Hematopoietic multipotent progenitor cell treated with erythropoietin and hydrocortisone succinate and interleukin-3 and kit ligand, for 4 days (in vitro differentiated cells): Measurements from ENCODE around the gene IKZF4.
"Not testable (repeated sequence)": the region's sequence is repeated elsewhere in the genome, so short reads cannot be mapped to it uniquely, and the experiment has no call there.

ENCODE experiments used
- DNase-seq: peaks from one replicate; pipeline ENCODE4 v3.0.0-alpha.2; 2015

IKZF4 gene

GRCh38 chr12:56040963-56041551 lies 20.2 kb downstream of the IKZF4 start:
- DNase-seq = no peak

DNA sequence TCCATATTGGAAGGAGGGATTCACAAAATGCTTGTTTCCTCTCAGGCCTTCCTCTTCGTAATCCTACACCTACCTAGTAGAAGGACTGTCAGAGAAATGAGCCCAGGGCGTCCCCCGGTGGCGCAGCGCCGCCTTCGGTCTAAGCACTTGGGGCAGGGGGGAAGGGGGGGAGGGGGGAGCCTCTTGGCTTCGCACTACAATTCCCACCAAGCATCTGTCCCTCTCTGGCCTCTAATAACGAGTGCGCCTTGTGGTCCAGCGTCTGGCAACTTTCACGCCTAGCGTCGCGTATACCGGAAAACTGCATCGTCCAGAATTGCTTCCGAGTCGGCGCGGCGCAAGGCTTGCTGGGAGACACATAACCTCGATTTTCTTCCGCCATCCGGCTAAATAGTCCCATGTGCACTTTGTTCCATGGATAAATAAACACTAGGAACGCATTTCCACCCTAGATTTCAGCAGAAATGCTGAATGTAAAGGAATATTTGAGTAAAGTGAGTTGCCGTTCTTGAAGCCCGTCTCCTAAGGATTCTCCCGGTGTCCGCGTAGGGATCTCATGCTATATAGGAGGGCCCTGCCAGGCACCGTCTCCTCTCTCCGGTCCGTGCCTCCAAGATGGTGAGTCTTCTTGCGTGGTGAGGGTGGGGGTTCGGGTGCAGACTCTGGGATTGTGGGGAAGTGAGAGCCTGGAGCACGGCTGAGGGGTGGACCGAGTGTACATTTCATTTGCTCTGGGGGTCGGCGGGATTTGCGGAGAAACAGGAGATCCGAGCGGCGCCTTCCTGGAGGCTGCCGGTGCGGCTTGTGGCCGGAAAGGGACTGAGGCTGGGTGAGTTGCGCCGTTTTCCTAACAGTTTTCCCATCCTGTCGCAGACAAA lies 20.9 kb downstream of the IKZF4 start, which contains the start of gene RPS26:
Gene RPS26 (plus strand): TSS at position 367 of the 878 bp plus-strand sequence. CDS start 249 bp downstream, at position 616.
- DNase-seq = peak; percentile 100

GRCh38 chr12:56042430-56042813 lies 21.6 kb downstream of the IKZF4 start:
- not testable (repeated sequence) for DNase-seq

GRCh38 chr12:56042843-56043242 lies 22.0 kb downstream of the IKZF4 start:
- no peak for DNase-seq

DNA sequence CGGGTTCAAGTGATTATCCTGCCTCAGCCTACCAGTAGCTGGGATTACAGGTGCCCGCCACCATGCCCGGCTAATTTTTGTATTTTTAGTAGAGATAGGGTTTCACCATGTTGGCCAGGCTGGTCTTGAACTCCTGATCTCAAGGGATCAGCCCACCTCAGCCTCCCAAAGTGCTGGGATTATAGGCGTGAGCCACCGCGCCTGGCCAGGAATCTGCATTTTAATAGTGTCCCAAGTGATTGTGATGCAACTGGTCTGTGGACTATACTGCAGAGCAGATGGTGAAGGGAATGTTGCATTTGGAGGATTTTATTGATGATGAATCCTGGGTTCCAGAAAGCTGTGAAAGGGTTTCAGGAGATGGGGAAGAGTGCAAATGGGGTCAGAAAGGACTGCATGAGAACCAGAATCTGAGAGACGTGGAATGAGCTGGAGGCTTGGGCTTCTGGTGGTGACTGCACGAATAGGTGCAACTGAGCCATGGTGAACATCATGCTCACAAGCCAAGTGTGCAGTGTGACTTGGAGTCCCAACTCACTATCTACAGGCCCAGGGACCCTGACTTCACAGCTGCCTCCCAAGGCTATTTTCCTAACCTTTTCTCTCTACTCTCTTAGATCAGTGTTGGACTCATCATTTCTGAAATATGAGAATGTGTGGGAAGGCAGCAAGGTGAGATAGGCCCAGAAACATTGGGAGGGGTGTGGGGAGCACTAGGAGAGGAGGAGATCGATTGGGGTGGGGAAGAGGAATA lies 25.4 kb downstream of the IKZF4 start:
- no peak for DNase-seq

DNA sequence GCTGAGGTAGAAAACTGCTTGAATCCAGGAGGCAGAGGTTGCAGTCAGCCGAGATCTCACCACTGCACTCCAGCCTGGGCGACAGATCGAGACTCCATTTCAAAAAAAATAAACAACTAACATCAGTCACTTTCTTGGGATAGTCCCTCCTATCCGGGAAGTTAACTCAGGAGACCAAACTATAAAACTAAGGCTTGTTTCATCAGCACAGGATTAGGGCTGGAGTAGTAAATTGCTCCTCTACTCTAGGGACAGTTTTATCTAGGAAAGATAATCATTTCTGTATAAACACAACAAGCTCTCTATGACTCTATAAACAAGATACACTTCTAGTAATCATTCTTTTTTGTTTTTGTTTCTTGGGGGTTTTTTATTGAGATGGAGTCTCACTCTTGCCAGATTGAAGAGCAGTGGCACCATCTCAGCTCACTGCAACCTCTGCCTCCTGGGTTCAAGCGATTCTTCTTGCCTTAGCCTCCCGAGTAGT lies 32.6 kb downstream of the IKZF4 start:
- no peak for DNase-seq

DNA sequence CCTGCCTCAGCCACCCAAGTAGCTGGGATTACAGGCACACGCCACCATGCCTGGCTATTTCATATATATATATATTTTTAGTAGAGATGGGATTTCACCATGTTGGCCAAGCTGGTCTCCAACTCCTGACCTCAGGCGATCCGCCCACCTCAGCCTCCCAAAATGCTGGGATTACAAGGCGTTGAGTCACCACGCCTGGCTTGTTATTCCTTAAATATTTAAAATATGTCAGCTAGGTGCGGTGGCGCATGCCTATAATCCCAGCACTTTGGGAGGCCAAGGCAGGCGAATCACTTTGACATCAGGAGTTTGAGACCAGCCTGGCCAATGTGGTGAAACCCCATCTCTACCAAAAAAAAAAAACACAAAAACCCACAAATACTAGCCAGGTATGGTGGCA lies 39.1 kb downstream of the IKZF4 start:
- not testable (repeated sequence) for DNase-seq

DNA sequence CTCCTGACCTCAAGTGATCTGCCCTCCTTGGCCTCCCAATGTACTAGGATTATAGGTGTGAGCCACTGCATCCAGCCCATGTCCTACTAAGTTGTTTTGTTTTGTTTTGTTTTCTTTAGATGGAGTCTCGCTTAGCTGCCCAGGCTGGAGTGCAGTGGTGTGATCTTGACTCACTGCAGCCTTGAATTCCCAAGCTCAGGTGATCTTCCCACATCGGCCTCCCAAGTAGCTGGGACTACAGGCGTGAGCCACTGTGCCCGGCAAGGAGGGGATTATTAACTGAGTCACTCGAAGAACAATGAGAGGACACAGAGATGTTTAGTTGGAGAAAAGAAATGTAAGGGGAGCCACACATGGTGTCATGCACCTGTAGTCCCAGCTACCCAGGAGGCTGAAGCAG lies 41.1 kb downstream of the IKZF4 start:
- DNase-seq = no peak

GRCh38 chr12:56062996-56063395 lies 42.2 kb downstream of the IKZF4 start:
- DNase-seq = no peak

DNA sequence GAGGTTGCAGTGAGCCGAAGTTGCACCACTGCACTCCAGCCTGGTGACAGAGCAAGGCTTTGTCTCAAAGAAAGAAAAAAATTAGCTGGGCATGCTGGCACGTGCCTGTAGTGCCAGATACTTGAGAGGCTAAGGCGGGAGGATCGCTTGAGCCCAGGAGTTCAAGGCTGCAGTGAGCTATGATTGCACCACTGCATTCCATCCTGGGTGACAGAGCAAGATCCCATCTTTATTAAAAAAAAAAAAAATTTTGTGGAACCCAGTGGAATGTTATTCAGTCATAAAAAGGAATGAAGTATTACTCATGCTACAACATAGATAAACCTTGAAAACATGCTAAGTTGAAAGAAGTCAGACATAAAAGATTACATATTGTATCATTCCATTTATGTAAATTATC lies 50.8 kb downstream of the IKZF4 start:
- no peak for DNase-seq

- DNase-seq = no peak
These were observed 53.6 kb downstream of the IKZF4 start for GRCh38 chr12:56074396-56074795.

DNA sequence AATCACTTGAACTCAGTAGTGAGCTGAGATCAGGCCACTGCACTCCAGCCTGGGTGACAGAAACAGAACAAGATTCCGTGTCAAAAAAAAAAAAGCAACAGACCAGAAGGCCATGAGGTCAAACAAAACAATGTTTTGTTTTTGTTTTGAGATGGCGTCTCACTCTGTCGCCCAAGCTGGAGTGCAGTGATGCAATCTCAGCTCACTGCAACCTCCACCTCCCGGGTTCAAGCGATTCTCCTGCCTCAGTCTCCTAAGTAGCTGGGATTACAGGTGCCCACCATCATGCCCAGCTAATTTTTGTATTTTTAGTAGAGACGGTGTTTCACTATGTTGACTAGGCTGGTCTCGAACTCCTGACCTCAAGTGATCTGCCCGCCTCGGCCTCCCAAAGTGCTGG lies 57.1 kb downstream of the IKZF4 start:
- not testable (repeated sequence) for DNase-seq

DNA sequence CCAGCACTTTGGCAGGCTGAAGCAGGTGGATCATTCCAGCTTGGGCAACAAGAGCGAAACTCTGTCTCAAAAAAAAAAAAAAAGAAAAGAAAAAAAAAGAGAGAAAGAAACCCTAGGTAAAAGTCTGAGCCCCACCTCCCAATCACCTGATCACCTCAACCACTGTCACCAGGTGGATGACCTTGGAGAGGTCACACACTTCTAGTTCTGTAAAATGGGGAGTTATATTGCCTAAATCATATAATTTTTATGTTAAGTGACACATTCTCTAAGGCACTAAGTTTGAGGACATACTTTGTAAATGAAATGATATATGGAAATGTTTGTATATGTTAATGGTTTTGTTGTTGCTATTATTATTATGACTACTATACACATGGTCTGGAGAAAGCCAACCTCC lies 57.6 kb downstream of the IKZF4 start:
- no peak for DNase-seq

GRCh38 chr12:56078931-56079722 lies 58.3 kb downstream of the IKZF4 start:
- peak; percentile 77 for DNase-seq

DNA sequence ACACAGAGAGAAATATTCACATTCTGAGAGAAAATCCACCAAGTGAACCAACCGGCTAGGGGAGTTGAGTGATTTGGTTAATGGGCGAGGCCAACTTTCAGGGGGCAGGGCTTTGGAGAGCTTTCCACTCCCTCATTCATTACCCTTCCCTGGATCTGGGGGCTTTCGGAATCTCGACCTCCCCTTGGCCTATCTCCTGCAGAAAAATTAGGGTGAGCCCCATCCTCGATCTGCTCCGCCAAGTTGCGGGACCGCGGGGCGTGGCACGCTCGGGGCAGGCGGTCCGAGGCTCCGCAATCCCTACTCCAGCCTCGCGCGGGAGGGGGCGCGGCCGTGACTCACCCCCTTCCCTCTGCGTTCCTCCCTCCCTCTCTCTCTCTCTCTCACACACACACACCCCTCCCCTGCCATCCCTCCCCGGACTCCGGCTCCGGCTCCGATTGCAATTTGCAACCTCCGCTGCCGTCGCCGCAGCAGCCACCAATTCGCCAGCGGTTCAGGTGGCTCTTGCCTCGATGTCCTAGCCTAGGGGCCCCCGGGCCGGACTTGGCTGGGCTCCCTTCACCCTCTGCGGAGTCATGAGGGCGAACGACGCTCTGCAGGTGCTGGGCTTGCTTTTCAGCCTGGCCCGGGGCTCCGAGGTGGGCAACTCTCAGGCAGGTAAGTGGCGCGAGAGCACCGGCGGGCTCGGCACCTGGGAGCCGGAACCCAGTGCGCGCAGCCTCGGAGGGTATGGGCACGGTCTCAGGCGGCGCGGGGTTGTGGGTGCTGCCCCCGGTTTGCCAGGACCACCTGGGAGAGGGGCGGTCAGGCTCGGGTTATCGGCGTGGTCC lies 59.1 kb downstream of the IKZF4 start, which contains the start of gene ERBB3:
Gene ERBB3 (plus strand): TSS at position 443 of the 833 bp plus-strand sequence. CDS start 136 bp downstream, at position 579.
- peak; percentile 77 for DNase-seq

DNA sequence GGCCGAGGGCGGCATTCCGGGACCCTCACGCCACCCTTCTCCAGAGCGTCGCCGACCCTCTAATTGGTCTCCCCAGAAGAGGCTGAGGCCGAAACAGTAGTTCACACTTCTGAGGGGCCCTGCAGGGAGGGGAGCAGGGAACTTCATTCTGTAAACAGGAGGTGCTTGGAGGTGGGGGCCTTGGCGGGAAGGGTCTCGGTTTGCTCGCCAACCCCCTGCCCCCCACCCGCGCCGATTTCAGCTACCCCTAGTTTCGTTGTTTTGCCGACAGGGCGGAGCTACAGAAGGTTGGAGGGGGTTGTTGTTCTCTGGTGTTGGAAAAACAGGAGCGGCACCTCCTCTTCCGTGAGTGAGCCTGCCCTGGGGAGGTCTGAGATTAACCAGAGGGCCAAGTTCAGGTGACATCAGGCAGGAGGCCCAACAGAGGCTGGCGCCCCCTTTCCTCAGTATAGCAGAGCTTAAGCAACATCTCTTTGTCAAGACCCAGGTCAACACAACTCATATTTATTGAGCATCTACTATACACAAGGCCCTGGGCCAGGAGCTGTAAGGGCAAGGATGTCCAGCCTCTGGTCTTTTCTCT lies 59.8 kb downstream of the IKZF4 start:
- DNase-seq = no peak

- DNase-seq = no peak
These were observed 60.8 kb downstream of the IKZF4 start for GRCh38 chr12:56081393-56082347.

- DNase-seq = no peak
These were observed 61.5 kb downstream of the IKZF4 start for GRCh38 chr12:56082382-56082781.

DNA sequence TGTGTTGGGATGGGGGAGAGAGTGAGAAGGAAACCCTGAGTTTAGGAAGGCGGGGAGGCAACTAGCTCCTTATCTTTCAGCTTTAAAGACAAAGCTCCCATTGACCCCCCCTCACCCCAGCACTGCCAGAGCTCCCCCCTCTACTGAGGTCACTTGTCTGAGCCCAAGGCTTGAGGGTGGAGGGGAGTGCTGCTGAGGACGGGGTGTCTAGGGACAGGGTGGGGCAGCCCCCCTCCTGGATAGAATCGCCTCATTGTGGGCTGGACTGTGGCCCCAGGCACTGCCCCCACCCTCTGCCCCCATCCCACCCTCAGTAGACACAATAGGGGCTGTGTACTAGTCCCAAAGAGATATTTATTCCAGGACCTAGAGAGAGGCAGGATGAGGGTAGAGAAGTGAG lies 62.1 kb downstream of the IKZF4 start:
- no peak for DNase-seq
